H54 (cell line): ENCODE measurements around the gene TMEM266.

ENCODE experiments used
- DNase-seq: peaks from one replicate; pipeline ENCODE4 v3.0.0; 2011; ENCODE audit warnings: low spot score, mixed read lengths; ENCODE audit not compliant: insufficient read length
- FAIRE-seq: peaks from 3 replicates; lab custom pipeline; 2011; peaks lifted over from hg19 to GRCh38; lab: Jason Lieb, UNC
- POLR2A ChIP-seq: IDR thresholded peaks from 2 replicates; pipeline ENCODE4 v1.6.1; 2011; ENCODE audit warnings: low read depth, mild to moderate bottlenecking, low read length

TMEM266 gene

GRCh38 chr15:76184650-76185035 lies 124.9 kb downstream of the TMEM266 start:
- FAIRE-seq: no peak
- no peak for TF ChIP-seq POLR2A

GRCh38 chr15:76185716-76186115 lies 125.9 kb downstream of the TMEM266 start:
- no peak for FAIRE-seq
- DNase-seq: peak; percentile 60
- TF ChIP-seq POLR2A: no peak

More at GRCh38 chr15:76184650-76185035, 124.9 kb downstream of the TMEM266 start:
- no peak for DNase-seq

- no peak for FAIRE-seq
- no peak for TF ChIP-seq POLR2A
Observed at GRCh38 chr15:76187163-76187562, 127.4 kb downstream of the TMEM266 start.

GRCh38 chr15:76189106-76189505 lies 129.3 kb downstream of the TMEM266 start:
- TF ChIP-seq POLR2A: no peak
- no peak for DNase-seq
- FAIRE-seq: no peak

More at GRCh38 chr15:76187163-76187562, 127.4 kb downstream of the TMEM266 start:
- no peak for DNase-seq

- DNase-seq: no peak
- TF ChIP-seq POLR2A: no peak
- FAIRE-seq: no peak
Observed at GRCh38 chr15:76190070-76190564, 130.3 kb downstream of the TMEM266 start.

- TF ChIP-seq POLR2A: no peak
- DNase-seq (peak; percentile 85), FAIRE-seq (no peak)
Observed at GRCh38 chr15:76190751-76191538, 131.2 kb downstream of the TMEM266 start.

- no peak for TF ChIP-seq POLR2A
- FAIRE-seq (no peak), DNase-seq (no peak)
Observed at GRCh38 chr15:76191539-76192244, 131.9 kb downstream of the TMEM266 start.

GRCh38 chr15:76192715-76193114 lies 132.9 kb downstream of the TMEM266 start:
- TF ChIP-seq POLR2A: no peak
- no peak for DNase-seq
- FAIRE-seq: no peak

- no peak for TF ChIP-seq POLR2A
- DNase-seq (no peak), FAIRE-seq (no peak)
Observed at GRCh38 chr15:76193934-76194333, 134.1 kb downstream of the TMEM266 start.

- no peak for TF ChIP-seq POLR2A
- DNase-seq (no peak), FAIRE-seq (no peak)
Observed at GRCh38 chr15:76195506-76196268, 135.9 kb downstream of the TMEM266 start.

GRCh38 chr15:76196269-76197231 lies 136.8 kb downstream of the TMEM266 start:
- no peak for FAIRE-seq
- no peak for TF ChIP-seq POLR2A
- peak; percentile 77 for DNase-seq

GRCh38 chr15:76197703-76198455 lies 138.1 kb downstream of the TMEM266 start:
- no peak for FAIRE-seq
- DNase-seq: peak; percentile 71
- TF ChIP-seq POLR2A: no peak
